HG03159 (cell line): ENCODE measurements around the gene RPL3.

Source experiments
- ATAC-seq: cut with Tn5 transposase; IDR thresholded peaks from one replicate; pipeline ENCODE4 v1.9.1; 2021; ENCODE audit warnings: mild to moderate bottlenecking, moderate library complexity; ENCODE audit not compliant: unreplicated experiment

Gene RPL3

GRCh38 chr22:39301108-39301507 is 18.3 kb downstream of the RPL3 start:
- no peak for ATAC-seq

DNA sequence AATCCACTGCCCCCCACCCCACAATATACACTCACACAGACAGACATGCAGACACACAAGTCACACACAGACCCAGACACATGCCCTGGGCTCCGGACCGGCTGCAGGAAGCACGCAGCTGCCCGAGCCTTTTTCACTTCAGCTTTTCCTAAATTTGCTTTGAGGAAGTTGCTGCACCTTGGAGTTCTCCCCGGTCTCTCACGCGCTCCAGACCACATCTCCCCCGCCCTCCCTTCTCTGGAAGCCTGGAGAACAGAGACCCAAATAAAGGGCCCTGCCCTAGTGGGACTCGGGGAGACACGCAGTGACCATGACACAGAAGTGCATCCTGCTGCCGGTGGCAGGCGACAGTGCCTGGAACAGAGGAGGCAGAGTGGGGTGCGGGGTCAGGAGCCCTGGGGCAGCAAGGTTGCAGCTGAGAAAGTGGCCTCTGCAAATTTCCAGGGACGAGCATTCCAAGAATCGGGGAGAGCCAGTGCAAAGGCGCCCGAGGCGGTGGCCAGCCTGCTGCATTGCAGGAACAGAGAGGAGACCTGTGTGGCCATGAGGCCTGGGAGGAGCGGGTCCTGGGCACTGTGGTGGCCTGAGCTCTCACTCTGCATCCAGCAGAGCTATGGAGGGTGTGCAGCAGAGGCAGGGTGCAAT is 19.1 kb downstream of the RPL3 start:
- no peak for ATAC-seq

- ATAC-seq: no peak
These were observed 19.6 kb downstream of the RPL3 start for GRCh38 chr22:39299829-39300178.

GRCh38 chr22:39298241-39298987 is 21.0 kb downstream of the RPL3 start:
- ATAC-seq: no peak

DNA sequence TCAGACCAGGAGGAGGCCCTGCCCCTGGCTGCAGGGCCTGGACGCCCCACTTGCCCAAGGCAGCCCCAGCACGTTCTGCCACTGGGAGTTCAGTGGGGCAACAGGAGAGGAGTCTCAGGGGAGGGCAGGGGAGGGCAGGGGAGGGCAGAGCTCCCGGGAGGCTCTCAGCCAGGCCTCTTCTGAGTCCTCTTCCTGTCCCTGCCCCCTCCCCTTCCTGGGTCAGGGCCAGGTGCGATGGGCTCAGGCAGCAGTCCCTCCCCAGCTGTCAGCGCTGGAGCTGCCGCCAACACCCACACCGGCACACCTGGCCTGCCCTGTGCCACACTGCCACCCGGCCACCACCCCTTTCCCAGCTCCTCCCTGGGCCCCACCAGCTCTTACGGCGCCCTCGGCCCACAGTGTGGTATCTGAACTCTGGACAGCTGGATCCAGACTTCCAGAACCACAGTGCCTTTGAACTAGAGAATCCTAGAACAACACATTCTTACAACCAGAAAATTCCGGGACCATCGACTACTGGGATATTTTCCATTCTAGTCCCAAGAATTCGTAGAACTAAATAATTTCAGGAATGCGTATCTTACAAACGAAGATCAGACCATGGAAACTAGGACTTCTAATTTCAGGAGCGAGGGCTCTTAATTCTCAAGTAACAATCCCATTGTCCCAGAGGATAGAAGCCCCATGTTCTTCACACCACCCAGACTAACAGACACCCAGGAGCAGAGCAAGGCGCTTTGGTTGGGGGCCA is 21.8 kb downstream of the RPL3 start:
- ATAC-seq: no peak

DNA sequence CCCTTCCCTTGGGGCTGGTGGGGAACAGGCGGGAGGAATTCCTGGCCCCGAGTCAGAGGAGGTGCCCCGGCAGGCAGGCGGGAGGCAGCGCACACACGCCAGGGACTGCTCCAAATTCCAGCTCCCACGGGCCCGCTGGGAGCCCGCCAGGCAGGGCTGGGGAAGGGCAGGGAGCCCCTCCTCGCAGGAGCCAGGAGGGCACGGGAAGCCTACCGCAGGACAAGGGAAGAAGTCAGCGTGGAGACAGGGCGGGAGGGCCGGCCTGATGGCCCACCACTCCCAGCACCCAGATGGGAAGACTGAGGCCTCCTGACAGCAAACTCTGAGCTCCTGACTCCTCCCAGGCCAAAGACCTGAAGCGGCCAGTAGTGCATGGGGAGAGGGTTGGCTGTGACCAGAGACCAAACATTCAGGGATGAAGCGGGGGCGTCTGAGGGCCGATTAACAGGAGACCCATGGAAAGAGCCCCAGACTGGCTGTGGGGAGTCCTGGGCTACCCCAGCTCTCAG is 22.4 kb downstream of the RPL3 start:
- ATAC-seq: no peak

DNA sequence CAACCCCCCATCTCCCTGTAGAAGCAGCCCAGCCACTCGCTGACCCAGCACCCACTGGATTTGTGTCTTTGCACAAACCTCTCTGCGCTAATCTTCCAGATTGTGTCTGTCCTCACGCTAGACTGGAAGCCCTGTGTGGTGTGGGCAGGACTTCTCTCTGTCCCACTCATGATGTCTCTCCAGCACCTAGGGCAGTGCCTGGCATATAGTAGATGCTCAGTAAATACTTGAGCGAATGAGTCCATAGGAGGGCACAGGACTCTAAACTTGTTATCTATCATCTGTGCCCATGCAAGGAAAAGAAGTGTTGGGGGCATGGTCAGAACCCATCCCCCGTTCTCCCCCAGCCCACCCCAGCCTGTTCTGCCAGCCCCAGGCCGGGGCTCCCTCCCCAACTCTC is 22.9 kb downstream of the RPL3 start:
- ATAC-seq: no peak

- ATAC-seq: no peak
These were observed 24.6 kb downstream of the RPL3 start for GRCh38 chr22:39294571-39295468.

- ATAC-seq: no peak
These were observed 25.6 kb downstream of the RPL3 start for GRCh38 chr22:39293766-39294368.

- no peak for ATAC-seq
These were observed 26.8 kb downstream of the RPL3 start for GRCh38 chr22:39292561-39293074.

GRCh38 chr22:39292031-39292462 is 27.4 kb downstream of the RPL3 start:
- ATAC-seq: no peak

- ATAC-seq: no peak
These were observed 27.9 kb downstream of the RPL3 start for GRCh38 chr22:39291523-39291922.

GRCh38 chr22:39290724-39291161 is 28.7 kb downstream of the RPL3 start:
- ATAC-seq: no peak

- no peak for ATAC-seq
These were observed 29.3 kb downstream of the RPL3 start for GRCh38 chr22:39289975-39290720.

DNA sequence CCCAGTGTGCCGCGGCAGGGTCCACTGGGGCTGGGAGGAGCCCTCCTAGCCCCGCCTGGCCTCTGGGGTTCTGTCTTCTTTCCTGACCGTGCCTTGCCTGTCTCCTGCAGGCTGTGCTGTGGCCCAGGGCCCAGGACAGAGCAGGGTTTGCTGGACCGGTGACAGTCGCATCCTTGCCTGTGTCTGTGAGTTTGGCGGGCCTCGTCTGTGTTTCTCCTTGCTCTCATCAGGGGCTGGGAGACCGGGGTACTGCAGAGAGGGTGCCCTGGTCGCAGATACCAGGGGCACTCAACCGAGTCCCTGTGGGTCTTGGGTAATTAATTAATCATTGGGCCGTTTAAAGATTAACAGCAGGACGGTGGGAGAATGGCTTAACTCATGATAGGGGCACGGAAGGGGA is 29.9 kb downstream of the RPL3 start:
- no peak for ATAC-seq

DNA sequence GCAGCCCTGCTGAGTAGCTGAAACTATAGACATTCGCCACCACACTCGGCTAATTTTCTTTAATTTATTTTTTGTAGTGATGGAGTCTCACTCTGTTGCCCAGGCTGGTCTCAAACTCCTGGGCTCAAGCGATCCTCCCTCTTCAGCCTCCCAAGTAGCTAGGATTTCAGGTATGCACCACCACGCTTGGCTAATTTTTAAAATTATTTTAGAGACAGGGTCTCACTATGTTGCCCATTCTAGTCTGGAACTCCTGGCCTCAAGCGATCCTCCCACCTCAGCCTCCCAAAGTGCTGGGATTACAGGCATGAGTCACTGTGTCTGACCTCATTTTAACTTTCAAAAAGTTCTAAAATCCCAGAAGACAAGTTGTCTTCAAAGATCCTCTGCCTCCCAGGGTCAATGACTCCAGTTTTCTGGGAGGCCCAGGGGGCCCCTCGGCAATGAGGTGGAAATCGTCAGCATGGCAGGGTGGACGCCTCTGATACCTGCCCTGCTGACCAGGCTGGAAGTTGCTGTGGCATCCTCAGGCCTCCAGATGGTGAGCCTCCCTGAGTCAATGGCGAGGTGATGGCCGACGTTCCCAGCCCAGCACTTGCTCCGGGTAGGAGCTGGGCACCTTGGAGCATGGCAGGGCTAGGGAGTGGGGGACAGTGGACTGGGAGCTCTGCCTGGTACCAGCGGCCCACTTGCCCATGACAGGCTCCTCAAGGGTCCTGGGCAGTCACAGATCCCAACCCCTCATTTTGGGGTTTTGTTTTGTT is 31.1 kb downstream of the RPL3 start:
- ATAC-seq: no peak

- no peak for ATAC-seq
These were observed 32.2 kb downstream of the RPL3 start for GRCh38 chr22:39287076-39287725.

- ATAC-seq: no peak
These were observed 34.4 kb downstream of the RPL3 start for GRCh38 chr22:39284983-39285382.
